ENCODE measurements around the gene WDFY1.

WDFY1 gene

GRCh38 chr2:223930103-223930976 lies 14.8 kb downstream of the WDFY1 start:
- DNase-seq (ENCODE audit: low spot score) = no peak

DNA sequence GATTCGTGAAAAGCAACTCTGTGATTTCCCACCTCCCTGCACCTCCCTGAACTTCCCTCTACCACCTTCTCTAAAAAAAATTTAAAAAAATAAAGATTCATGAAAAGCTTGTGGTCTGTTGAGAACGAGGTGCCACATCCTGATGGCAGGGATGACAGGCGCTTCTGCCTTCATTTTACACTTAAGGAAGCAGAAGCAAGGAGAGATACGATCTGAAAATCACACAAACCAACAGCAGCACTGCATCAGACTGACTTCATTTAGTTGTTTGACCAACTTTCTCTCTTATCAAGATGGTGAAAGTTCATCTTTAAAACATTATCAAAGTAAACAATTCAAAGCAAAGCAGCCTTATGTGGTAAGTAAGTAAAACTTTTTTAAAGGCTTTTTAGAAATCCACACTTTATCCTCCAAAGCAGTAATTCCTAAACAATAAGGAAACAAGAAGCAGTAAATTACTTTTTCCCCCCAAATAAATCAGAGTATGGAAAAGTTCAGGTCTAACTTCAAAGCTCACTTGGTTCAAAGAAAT lies 15.5 kb downstream of the WDFY1 start:
- no peak for DNase-seq (ENCODE audit: low spot score)

DNA sequence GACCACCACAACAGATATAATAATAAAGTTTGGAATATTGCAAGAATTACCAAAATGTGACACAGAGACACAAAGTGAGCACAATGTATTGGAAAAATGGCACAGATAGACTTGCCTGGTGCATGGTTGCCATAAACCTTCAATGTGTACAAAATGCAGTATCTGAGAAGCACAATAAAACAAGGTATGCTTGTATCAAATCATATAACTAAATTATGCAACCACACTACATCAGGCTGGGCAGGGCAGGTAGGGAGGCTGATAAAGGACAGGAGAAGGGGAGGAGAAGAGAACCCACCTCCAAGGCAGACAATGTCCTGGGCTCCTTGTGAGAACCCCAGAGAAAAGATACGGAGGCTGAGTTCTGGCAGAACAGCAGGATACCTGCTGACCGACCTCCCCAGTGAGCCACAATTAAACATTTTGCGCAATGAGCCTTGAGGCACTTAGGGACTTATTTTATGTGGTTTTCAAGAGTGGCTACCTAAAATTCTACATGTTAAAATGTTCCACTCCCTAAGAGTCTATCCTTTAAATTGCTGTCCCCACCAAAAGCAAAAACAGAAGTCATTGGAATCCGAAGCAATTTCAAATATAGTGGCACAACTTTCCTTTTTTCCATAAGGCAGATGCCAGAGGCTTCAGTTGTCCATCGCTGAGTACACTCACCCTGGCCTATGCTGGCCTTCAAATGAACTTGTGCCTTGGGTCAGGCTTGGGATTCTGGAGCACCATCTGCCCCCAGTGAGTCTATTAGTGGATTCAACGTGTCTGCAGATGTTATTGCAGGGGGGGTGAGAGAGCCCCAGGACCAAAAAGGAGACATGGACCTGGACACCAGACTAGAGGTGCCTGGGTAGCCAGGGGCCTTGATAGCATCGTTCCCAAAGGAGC lies 16.8 kb downstream of the WDFY1 start:
- no peak for DNase-seq (ENCODE audit: low spot score)

GRCh38 chr2:223925106-223925505 lies 20.0 kb downstream of the WDFY1 start:
- no peak for DNase-seq (ENCODE audit: low spot score)

- no peak for DNase-seq (ENCODE audit: low spot score)
These were observed 21.2 kb downstream of the WDFY1 start for GRCh38 chr2:223923976-223924375.

GRCh38 chr2:223922308-223922707 lies 22.8 kb downstream of the WDFY1 start:
- DNase-seq (ENCODE audit: low spot score) = no peak

- no peak for DNase-seq (ENCODE audit: low spot score)
These were observed 23.9 kb downstream of the WDFY1 start for GRCh38 chr2:223921204-223921603.

DNA sequence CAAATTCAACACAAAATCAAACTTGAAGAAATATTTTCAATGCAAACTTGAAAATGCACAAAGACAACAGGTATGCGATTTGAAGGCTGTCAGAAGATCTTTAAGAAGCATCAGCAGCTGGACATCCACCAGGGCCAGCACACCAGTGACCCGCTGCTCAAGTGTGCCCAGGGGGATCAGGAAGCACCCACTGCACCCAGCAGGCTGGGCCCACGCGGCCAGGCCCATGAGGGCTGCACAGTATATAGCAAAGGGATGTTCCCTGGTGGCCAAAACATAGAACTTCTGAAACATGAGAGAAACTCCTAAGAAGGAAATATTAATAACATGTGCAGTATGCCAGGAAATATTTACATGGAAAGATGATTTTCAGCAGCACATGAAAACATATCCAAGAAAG lies 25.0 kb downstream of the WDFY1 start:
- DNase-seq (ENCODE audit: low spot score) = no peak

DNA sequence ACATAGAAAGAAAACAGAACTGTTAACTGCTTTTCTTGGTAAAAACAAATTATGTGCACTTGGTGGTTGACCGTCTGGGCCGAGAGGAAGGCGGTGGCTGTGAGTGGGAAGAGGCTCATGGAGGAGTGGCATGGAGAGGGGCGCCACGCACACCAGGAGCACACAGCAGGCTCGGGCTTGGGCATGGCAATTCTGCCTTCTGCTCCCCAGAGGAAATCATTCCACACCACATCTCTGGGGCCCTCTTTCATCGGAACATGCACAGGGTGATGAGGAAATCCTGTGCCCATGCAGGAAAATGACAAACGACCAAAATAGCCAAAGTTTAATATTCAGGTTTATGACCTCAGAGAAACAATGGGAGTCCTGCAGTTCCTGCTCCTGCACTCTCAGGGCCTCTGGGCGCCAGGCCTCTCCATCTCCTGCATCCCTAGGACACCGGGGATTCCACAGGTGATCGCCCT lies 26.4 kb downstream of the WDFY1 start:
- no peak for DNase-seq (ENCODE audit: low spot score)

DNA sequence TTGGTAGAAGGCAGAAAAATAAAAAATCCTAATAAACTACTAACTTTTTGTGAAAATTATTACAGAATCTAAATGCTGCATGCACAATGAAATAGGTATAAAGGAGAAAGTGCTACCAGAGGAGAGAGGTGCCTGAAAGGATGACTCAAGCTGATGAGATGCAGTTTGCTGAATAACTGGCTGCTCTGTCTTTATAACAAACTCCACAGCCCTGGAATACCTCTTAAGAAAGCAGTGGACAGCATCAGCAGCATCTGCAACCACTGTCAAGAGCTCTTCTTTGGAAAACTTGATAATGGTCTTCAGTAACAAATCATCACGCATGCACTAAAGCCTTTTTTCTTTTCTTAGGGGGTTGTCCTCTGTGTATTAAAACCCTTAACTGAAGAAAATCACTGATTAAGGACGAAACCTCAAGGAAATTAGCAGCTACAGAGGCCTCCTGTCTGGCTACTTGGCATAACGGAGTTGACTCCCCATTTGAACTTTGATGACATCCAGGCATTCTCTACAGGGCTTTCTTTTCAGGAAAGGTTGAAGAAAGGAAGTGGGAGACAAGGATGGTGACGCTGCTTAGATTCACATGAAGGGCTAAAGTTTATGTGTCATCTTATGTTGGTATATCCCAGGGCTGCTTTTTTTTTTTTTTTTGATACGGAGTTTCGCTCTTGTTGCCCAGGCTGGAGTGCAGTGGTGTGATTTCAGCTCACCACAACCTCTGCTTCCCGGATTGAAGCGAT lies 28.8 kb downstream of the WDFY1 start:
- DNase-seq (ENCODE audit: low spot score) = no peak

- DNase-seq (ENCODE audit: low spot score) = no peak
These were observed 30.1 kb downstream of the WDFY1 start for GRCh38 chr2:223915071-223915470.

GRCh38 chr2:223914324-223914723 lies 30.8 kb downstream of the WDFY1 start:
- DNase-seq (ENCODE audit: low spot score) = no peak

DNA sequence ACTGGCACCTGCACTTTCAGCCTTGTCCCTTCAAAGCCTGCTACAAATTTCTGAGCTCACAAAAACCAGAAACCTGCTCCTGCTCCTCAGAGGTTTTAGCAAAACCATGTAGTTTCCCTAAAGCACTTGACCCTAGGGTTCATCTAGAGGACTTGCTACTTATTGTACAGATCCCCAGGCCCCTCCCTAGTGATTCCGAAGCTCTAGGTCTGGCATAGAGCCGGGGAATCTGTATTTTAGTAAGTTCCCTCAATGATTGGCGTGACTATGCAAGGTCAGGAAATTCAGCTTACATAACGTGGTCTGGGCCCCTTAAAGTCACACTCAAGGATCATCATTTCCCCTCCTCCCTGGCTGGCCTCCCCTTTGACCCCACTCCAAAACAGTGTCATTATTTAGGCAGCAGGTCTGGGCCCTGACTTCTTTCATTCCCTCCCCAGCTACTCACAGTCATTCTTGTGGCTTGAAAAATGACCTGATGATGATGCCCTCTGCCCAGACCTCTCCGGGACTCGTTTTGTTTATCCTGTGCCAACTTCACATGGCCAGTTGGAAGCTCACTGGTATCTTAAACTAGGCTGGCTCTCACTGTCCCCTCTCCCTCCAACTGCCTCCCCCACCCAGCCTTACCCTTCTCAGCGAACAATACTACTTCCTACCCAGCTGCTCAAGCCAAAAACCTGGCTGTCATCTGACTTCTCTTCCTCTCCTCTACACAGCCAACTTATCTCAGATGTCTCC lies 36.0 kb downstream of the WDFY1 start:
- no peak for DNase-seq (ENCODE audit: low spot score)

DNA sequence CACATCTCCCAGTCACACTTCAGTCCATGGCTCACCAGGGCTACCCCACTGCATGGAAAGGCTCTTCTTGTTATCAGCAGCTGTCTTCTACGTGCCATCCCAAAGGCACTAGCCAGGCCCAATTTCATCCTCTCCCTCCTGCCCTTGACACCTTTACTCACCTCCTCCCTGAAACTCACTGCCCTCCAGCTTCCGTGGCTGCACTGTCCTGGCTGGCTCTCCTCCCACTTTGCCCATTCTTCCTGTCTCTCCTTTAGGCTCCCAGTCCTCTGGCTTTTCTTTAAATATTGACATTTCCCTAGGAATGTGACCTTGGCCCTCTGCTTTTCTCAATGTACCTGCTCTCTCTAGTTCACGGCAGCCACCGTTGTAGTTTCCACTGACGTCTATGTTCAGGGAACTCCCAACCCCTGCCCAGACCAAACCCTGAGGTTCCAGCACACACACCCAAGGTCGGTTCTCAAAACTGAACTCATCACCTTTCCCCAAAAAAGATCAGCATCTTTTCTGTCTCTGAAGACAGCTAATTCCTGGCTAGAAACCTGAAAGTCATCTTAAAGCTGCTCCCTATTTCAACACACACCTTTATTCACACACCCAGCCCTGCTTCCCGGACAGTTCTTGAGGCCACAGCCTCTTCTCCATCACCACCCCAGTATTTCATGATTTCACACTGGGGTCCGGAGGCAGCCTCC lies 36.7 kb downstream of the WDFY1 start:
- DNase-seq (ENCODE audit: low spot score) = no peak

- DNase-seq (ENCODE audit: low spot score) = no peak
These were observed 39.1 kb downstream of the WDFY1 start for GRCh38 chr2:223905996-223906395.

GRCh38 chr2:223901854-223902253 lies 43.3 kb downstream of the WDFY1 start:
- no peak for DNase-seq (ENCODE audit: low spot score)

- DNase-seq (ENCODE audit: low spot score) = no peak
These were observed 43.8 kb downstream of the WDFY1 start for GRCh38 chr2:223901311-223901710.

- DNase-seq (ENCODE audit: low spot score) = no peak
These were observed 44.6 kb downstream of the WDFY1 start for GRCh38 chr2:223900531-223900930.

- DNase-seq (ENCODE audit: low spot score) = no peak
These were observed 45.1 kb downstream of the WDFY1 start for GRCh38 chr2:223900066-223900465.

GRCh38 chr2:223897669-223898330 lies 47.3 kb downstream of the WDFY1 start:
- no peak for DNase-seq (ENCODE audit: low spot score)
